ENCODE results near the gene LDLRAD4.

Gene LDLRAD4

DNA sequence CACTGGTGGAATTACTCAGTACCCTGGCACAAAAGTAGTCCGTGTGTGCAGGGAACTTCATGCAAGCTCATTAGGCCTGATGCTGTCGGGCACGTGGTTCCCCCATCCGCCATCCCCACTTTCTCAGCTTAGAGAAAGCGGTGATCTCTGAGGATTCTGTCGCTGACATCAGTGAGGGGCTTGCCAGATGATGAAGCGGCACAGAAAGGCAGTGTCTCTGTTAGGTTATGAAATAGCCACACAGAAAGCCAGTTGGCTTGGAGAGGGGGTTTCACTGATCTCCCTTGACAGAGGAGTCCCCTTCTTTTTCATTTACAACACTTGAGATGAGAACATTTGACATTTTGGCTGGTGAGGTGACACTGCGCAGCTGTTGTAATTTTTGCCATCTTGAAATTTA is 328.1 kb downstream of the LDLRAD4 start:
- TF ChIP-seq TEAD4 (IDR thresholded peaks at IDR 0.05) (no peak), REST (IDR thresholded peaks at IDR 0.05; ENCODE audit: low read depth) (no peak), MAX (IDR thresholded peaks at IDR 0.05) (no peak), NFIC (IDR thresholded peaks at IDR 0.05) (no peak), YY1 (IDR thresholded peaks at IDR 0.05; ENCODE audit: low read depth) (no peak)

DNA sequence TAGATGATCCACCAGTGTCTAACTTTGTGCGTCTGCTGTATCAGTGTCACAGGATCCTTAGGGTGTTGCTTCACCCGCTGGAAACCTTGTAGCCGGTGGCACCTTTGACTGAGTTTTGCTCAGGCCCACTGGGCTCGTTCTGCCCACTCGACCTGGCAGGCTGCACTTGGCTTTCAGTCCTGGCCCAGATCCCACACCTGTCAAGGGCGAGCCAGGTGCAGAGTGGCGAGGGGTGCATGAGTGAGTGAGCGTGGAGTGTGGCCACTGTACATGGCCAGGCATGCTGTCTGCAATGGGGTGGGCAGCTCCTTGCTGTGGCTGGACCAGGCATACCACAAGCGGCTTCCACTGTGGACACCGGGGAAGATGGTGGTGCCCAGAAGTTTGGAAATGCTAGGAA is 328.8 kb downstream of the LDLRAD4 start:
- TF ChIP-seq FOXM1 (IDR thresholded peaks at IDR 0.05; ENCODE audit: borderline replicate concordance, low read depth): no peak
- no peak for TF ChIP-seq REST (IDR thresholded peaks at IDR 0.05; ENCODE audit: low read depth)
- TF ChIP-seq MAX (IDR thresholded peaks at IDR 0.05): no peak
- no peak for TF ChIP-seq EGR1 (IDR thresholded peaks at IDR 0.05)
- no peak for TF ChIP-seq USF1 (IDR thresholded peaks at IDR 0.05)
- no peak for TF ChIP-seq TAF1 (IDR thresholded peaks at IDR 0.05; ENCODE audit: low read depth)
- no peak for TF ChIP-seq YY1 (IDR thresholded peaks at IDR 0.05; ENCODE audit: low read depth)
- TF ChIP-seq CREB1 (IDR thresholded peaks at IDR 0.05; ENCODE audit: low read depth): no peak
- no peak for TF ChIP-seq ZBTB7A (IDR thresholded peaks at IDR 0.05; ENCODE audit: low read depth)
- TF ChIP-seq TEAD4 (IDR thresholded peaks at IDR 0.05): no peak
- no peak for TF ChIP-seq TCF12 (IDR thresholded peaks at IDR 0.05; ENCODE audit: low read depth)
- TF ChIP-seq CEBPB (IDR thresholded peaks at IDR 0.05): no peak

GRCh38 chr18:13548106-13548819 is 329.7 kb downstream of the LDLRAD4 start:
- no peak for TF ChIP-seq TAF1 (IDR thresholded peaks at IDR 0.05; ENCODE audit: low read depth)
- TF ChIP-seq USF1 (IDR thresholded peaks at IDR 0.05): no peak
- no peak for TF ChIP-seq NFIC (IDR thresholded peaks at IDR 0.05)
- no peak for TF ChIP-seq REST (IDR thresholded peaks at IDR 0.05; ENCODE audit: low read depth)
- no peak for TF ChIP-seq TCF12 (IDR thresholded peaks at IDR 0.05; ENCODE audit: low read depth)
- no peak for TF ChIP-seq CEBPB (IDR thresholded peaks at IDR 0.05)
- no peak for TF ChIP-seq TEAD4 (IDR thresholded peaks at IDR 0.05)
- TF ChIP-seq ZBTB7A (IDR thresholded peaks at IDR 0.05; ENCODE audit: low read depth): no peak
- TF ChIP-seq YY1 (IDR thresholded peaks at IDR 0.05; ENCODE audit: low read depth): no peak
- TF ChIP-seq EGR1 (IDR thresholded peaks at IDR 0.05): no peak
- no peak for TF ChIP-seq EP300 (IDR thresholded peaks at IDR 0.05; ENCODE audit: borderline replicate concordance)
- no peak for TF ChIP-seq CREB1 (IDR thresholded peaks at IDR 0.05; ENCODE audit: low read depth)

DNA sequence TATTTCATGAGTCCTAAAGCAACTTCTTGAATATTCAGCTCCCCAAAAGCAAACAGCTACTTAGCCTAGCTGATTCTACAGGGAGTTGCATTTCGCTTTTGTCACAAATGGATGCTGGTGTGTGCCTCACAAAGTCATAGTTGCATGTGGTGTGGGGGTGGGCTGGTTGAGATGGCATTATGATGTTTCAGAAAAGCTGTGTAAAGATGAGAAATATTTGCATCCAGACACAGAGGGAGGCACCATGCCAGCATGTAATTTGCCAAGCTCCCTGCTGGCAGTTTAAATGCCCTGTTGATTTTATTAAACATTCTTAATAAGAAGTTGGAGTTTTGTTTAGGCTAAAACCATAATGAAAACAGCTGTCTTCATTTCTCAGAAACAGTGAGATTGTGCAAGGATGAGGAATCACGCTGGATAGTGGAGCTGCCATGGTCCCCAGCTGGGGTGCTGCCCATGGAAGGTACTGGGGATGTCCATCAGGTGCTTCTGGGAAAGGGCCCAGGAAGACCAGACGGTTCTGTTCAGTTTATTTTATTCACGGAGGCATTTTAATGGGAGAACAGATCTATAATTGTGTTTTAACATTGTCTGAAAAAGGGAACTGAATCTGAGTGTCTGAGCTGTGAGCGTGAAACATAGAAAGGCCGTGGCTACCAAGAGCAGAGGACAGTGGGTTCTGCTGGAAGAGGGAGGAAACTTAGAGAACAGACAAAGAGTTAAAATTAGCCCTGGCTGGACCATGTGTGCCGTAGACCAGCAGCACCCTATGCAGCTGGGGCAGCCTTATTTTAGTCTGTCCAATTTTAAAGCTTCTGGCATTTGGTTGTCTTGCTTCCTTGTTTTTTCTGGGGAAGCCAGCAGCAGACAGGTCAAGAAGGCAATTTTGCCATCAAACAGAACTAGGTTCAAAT is 330.7 kb downstream of the LDLRAD4 start:
- TF ChIP-seq TEAD4 (IDR thresholded peaks at IDR 0.05) (no peak), RAD21 (IDR thresholded peaks at IDR 0.05; ENCODE audit: low read depth) (no peak), EGR1 (IDR thresholded peaks at IDR 0.05) (no peak), YY1 (IDR thresholded peaks at IDR 0.05; ENCODE audit: low read depth) (no peak), REST (IDR thresholded peaks at IDR 0.05; ENCODE audit: low read depth) (no peak), FOXM1 (IDR thresholded peaks at IDR 0.05; ENCODE audit: borderline replicate concordance, low read depth) (no peak), MAX (IDR thresholded peaks at IDR 0.05) (no peak), TAF1 (IDR thresholded peaks at IDR 0.05; ENCODE audit: low read depth) (no peak), EP300 (IDR thresholded peaks at IDR 0.05; ENCODE audit: borderline replicate concordance) (no peak), NFIC (IDR thresholded peaks at IDR 0.05) (no peak), CREB1 (IDR thresholded peaks at IDR 0.05; ENCODE audit: low read depth) (no peak), USF1 (IDR thresholded peaks at IDR 0.05) (no peak), ZBTB7A (IDR thresholded peaks at IDR 0.05; ENCODE audit: low read depth) (no peak), CEBPB (IDR thresholded peaks at IDR 0.05) (no peak), TCF12 (IDR thresholded peaks at IDR 0.05; ENCODE audit: low read depth) (no peak)
